Measurements from ENCODE around the gene SLC4A5.
A peak's percentile ranks its signal among the peaks of the same experiment; 100 is the strongest.

GRCh38 chr2:74223941-74224770 lies 119.1 kb downstream of the SLC4A5 start:
- TF ChIP-seq POLR2A (IDR thresholded peaks at IDR 0.05; ENCODE audit: low read depth, low read length) = no peak; the same call in 1 of the 2 replicates
- no peak for TF ChIP-seq TAF1 (IDR thresholded peaks at IDR 0.05; ENCODE audit: low read depth, low read length)
- TF ChIP-seq POLR2AphosphoS5 (IDR thresholded peaks at IDR 0.05; ENCODE audit: low read depth, low read length) = 0 out of 2 replicates have a peak, but pooled peaks have one; percentile 43
